Measurements from ENCODE around the gene ZNF207. TPM values are rescaled to one million over a fixed set of nuclear protein-coding genes. Genes with fewer than 3 reads are reported as not detected.

The ZNF207 gene
- total RNA-seq, 1 experiment from 2014 or later = 84.6 TPM

DNA sequence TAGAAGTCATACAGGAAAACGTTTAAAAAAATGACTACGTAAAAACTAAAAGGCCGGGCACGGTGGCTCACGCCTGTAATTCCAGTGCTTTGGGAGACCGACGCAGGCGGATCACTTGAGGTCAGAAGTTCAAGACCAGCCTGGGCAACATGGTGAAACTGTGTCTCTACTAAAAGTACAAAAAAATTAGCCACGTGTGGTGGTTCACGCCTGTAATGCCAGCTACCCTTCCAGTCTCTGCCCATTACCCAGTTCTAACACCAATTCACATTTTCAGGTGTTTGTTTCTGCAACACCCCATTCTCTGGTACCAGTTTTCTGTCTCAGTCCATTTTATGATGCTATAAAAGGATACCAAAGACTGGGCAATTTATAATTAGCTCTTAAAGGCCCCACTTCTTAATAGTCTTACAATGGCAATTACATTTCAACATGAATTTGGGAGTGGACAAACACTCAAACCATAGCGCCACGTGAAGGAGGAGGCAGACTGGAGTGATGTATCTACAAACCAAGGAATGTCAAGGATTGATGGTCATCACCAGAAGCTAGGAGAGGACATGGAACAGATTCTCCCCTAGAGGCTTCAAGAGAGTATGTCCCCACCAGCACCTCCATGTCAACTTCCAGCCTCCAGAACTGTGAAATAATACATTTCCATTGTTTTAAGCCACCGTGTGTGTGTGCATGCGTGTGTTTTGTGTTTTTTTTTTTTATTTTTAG is 7.2 kb upstream of the ZNF207 start:
- DNase-seq (no peak), ATAC-seq (no peak)
- Histone ChIP-seq H3K4me1 (ENCODE audit: insufficient read depth, low read length) (peaks cover 11% of the 10 kb centered on the region; the same call in 1 of the 2 replicates), H3K79me2 (ENCODE audit: low read length) (peaks cover 11% of the 10 kb centered on the region), H2AFZ (ENCODE audit: low read length) (peak overlapping the region; percentile 86), H3K9me3 (ENCODE audit: low read length) (no peaks in the 10 kb centered on the region), H3K27me3 (ENCODE audit: low read length) (no peaks in the 10 kb centered on the region), H3K9ac (ENCODE audit: low read length) (peak overlapping the region; percentile 92; the same call in 1 of the 2 replicates), H3F3A (ENCODE audit: low read length, unreplicated experiment) (no peaks in the 10 kb centered on the region), H3K4me2 (ENCODE audit: low read length) (peak overlapping the region; percentile 97), H3K4me3 (ENCODE audit: low read length) (peak overlapping the region; percentile 88; the same call in 1 of the 2 replicates), H3K36me3 (ENCODE audit: low read depth, low read length) (peaks cover 3% of the 10 kb centered on the region; the same call in 1 of the 2 replicates), H4K20me1 (ENCODE audit: low read length) (no peaks in the 10 kb centered on the region), H3K27ac (ENCODE audit: low read length) (no peak overlapping the region), H3K9me2 (replicated peaks; ENCODE audit: low read length) (no peaks in the 10 kb centered on the region)
- POLR2A ChIA-PET (ENCODE audit: unreplicated experiment) = no interaction called here
- TF ChIP-seq EZH2phosphoT487 (IDR thresholded peaks at IDR 0.05; ENCODE audit: borderline replicate concordance, low read length) (no peak), EZH2 (IDR thresholded peaks at IDR 0.05; ENCODE audit: low read length, unreplicated experiment) (no peak)
- TF ChIP-seq, protein P1, sequence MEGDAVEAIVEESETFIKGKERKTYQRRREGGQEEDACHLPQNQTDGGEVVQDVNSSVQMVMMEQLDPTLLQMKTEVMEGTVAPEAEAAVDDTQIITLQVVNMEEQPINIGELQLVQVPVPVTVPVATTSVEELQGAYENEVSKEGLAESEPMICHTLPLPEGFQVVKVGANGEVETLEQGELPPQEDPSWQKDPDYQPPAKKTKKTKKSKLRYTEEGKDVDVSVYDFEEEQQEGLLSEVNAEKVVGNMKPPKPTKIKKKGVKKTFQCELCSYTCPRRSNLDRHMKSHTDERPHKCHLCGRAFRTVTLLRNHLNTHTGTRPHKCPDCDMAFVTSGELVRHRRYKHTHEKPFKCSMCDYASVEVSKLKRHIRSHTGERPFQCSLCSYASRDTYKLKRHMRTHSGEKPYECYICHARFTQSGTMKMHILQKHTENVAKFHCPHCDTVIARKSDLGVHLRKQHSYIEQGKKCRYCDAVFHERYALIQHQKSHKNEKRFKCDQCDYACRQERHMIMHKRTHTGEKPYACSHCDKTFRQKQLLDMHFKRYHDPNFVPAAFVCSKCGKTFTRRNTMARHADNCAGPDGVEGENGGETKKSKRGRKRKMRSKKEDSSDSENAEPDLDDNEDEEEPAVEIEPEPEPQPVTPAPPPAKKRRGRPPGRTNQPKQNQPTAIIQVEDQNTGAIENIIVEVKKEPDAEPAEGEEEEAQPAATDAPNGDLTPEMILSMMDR (conservative IDR thresholded peaks at IDR 0.05; ENCODE audit: low read depth, low read length) = no peak
- no TSS peak for BruUV-seq (replicated peaks)
- CTCF ChIA-PET = no interaction called here
- intact Hi-C loops (cut with micrococcal nuclease) = no loop called here

DNA sequence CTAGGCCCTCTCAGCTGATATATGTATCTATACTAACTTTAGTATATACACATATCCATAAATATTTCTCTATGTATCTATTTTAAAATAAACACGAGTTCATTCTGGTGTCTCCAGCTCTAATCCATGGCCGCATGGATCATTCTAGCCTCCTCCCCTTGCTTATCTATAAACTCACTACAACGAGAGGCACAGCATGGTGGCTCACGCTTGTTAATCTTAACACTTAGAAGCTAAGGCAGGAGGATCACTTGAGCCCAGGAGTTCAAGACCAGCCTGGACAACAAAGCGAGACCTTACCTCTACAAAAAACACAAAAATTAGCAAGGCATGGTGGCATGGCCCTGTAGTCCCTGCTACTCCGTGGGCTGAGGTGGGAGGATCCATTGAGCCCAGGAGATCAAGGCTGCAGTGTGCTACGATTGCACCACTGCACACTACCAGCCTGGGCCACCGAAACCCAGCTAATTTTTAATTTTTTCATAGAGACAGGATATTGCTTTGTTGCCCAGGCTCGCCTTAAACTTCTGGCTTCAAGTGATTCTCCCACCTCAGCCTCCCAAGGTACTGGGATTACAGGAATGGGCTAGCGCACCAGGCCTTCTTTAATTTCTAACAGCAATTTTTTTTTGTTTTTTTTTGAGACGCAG is 3.9 kb upstream of the ZNF207 start:
- ChIA-PET POLR2A (ENCODE audit: unreplicated experiment) (no interaction called here), CTCF (no interaction called here)
- intact Hi-C loops (cut with micrococcal nuclease) = no loop called here
- no TSS peak for BruUV-seq (replicated peaks)
- no peaks in the 10 kb centered on the region for H3K36me3 ChIP-seq (ENCODE audit: low read depth, low read length)
- no peak for TF ChIP-seq EZH2 (IDR thresholded peaks at IDR 0.05; ENCODE audit: low read length, unreplicated experiment)
- no peak for TF ChIP-seq EZH2phosphoT487 (IDR thresholded peaks at IDR 0.05; ENCODE audit: borderline replicate concordance, low read length)
- TF ChIP-seq, protein P1 (conservative IDR thresholded peaks at IDR 0.05; ENCODE audit: low read depth, low read length) = no peak
- no peaks in the 10 kb centered on the region for H3K9me2 ChIP-seq (replicated peaks; ENCODE audit: low read length)
- no peak overlapping the region for H3K9ac ChIP-seq (ENCODE audit: low read length)
- no peaks in the 10 kb centered on the region for H3F3A ChIP-seq (ENCODE audit: low read length, unreplicated experiment)
- peaks cover 8% of the 10 kb centered on the region; the same call in 1 of the 2 replicates for H3K4me1 ChIP-seq (ENCODE audit: insufficient read depth, low read length)
- H3K79me2 ChIP-seq (ENCODE audit: low read length) = peaks cover 28% of the 10 kb centered on the region
- no peak overlapping the region for H3K4me2 ChIP-seq (ENCODE audit: low read length)
- no peaks in the 10 kb centered on the region for H3K27me3 ChIP-seq (ENCODE audit: low read length)
- no peaks in the 10 kb centered on the region for H3K9me3 ChIP-seq (ENCODE audit: low read length)
- H3K4me3 ChIP-seq (ENCODE audit: low read length) = no peak overlapping the region
- peaks cover 4% of the 10 kb centered on the region for H4K20me1 ChIP-seq (ENCODE audit: low read length)
- no peak for ATAC-seq
- H3K27ac ChIP-seq (ENCODE audit: low read length) = no peak overlapping the region
- no peak for DNase-seq
- H2AFZ ChIP-seq (ENCODE audit: low read length) = no peak overlapping the region

DNA sequence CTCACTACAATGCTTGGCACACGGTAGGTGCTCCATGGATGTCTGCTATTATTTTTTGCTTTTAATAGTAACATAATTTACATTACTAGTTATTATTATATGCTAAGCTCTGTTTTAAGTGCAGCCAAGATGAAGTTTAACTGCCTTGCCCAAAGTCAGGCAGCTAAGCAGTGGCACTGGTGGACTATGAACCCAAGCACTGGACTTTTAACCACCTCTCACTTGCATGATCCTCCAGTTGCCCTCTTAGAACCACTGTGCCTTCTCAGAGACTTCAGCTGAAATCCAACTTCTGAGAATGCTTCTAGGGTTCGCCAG is 1.5 kb upstream of the ZNF207 start:
- peaks cover 10% of the 10 kb centered on the region for H3K36me3 ChIP-seq (ENCODE audit: low read depth, low read length)
- peaks cover 6% of the 10 kb centered on the region; the same call in 1 of the 2 replicates for H3K4me1 ChIP-seq (ENCODE audit: insufficient read depth, low read length)
- BruUV-seq (replicated peaks) = no TSS peak
- H3K79me2 ChIP-seq (ENCODE audit: low read length) = peaks cover 46% of the 10 kb centered on the region
- TF ChIP-seq, protein P1 (conservative IDR thresholded peaks at IDR 0.05; ENCODE audit: low read depth, low read length) = no peak
- TF ChIP-seq EZH2 (IDR thresholded peaks at IDR 0.05; ENCODE audit: low read length, unreplicated experiment) (no peak), EZH2phosphoT487 (IDR thresholded peaks at IDR 0.05; ENCODE audit: borderline replicate concordance, low read length) (no peak)
- H4K20me1 ChIP-seq (ENCODE audit: low read length) = peaks cover 25% of the 10 kb centered on the region
- intact Hi-C loops (cut with micrococcal nuclease) = no loop called here
- H3K4me3 ChIP-seq (ENCODE audit: low read length) = no peak overlapping the region
- ChIA-PET POLR2A (ENCODE audit: unreplicated experiment) (no interaction called here), CTCF (no interaction called here)
- no peaks in the 10 kb centered on the region for H3F3A ChIP-seq (ENCODE audit: low read length, unreplicated experiment)
- H3K27ac ChIP-seq (ENCODE audit: low read length) = no peak overlapping the region
- no peak overlapping the region for H3K9ac ChIP-seq (ENCODE audit: low read length)
- H3K27me3 ChIP-seq (ENCODE audit: low read length) = no peaks in the 10 kb centered on the region
- no peaks in the 10 kb centered on the region for H3K9me3 ChIP-seq (ENCODE audit: low read length)
- no peak for ATAC-seq
- no peak overlapping the region for H3K4me2 ChIP-seq (ENCODE audit: low read length)
- DNase-seq = no peak
- H3K9me2 ChIP-seq (replicated peaks; ENCODE audit: low read length) = no peaks in the 10 kb centered on the region
- no peak overlapping the region for H2AFZ ChIP-seq (ENCODE audit: low read length)
